HG02852 (cell line): ENCODE results near the gene PKLR.
A peak's percentile ranks its signal among the peaks of the same experiment; 100 is the strongest.
"Not testable (repeated sequence)": the region's sequence is repeated elsewhere in the genome, so short reads cannot be mapped to it uniquely, and the experiment has no call there.

Experiments
- ATAC-seq: cut with Tn5 transposase; IDR thresholded peaks from one replicate; pipeline ENCODE4 v1.9.1; 2021; ENCODE audit warnings: mild to moderate bottlenecking, moderate library complexity; ENCODE audit not compliant: unreplicated experiment

PKLR gene

DNA sequence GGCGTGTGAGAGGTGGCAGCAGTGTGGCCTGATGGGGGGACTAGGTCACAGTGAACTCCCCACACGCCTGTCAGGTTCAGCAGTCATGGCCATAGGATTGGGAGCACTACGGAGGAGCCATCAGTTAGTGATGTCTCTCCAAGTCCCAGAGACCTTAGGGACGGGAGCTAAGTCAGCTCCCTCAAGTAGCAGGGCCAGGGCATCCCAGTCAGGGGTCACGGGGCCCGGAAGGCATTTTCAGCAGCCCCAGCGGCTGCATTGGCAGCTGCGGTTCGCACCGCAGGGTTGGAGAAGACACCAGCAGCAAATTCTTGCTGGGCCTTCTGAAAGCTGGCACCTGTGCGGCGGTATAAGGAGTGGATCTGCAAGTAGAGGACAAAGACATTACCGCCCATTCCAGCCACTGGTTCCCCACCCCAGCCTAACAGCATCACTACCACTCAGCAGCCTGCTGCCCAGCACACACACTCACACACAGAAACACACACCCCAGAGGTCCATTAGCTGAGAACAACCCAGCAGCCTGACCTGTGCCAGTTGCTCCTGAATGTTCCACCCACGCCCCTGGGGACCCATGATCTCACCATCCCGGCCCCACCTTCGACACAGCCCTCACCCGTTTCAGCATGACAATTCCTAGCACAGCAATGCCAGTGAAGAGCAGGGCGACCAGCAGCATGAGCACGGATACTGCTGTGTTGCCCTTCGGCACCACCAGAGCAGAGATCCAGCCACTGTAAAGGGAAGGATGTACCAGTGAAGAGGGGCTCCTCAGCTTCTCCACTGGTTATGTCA is 45.0 kb downstream of the PKLR start:
- ATAC-seq, result no peak

DNA sequence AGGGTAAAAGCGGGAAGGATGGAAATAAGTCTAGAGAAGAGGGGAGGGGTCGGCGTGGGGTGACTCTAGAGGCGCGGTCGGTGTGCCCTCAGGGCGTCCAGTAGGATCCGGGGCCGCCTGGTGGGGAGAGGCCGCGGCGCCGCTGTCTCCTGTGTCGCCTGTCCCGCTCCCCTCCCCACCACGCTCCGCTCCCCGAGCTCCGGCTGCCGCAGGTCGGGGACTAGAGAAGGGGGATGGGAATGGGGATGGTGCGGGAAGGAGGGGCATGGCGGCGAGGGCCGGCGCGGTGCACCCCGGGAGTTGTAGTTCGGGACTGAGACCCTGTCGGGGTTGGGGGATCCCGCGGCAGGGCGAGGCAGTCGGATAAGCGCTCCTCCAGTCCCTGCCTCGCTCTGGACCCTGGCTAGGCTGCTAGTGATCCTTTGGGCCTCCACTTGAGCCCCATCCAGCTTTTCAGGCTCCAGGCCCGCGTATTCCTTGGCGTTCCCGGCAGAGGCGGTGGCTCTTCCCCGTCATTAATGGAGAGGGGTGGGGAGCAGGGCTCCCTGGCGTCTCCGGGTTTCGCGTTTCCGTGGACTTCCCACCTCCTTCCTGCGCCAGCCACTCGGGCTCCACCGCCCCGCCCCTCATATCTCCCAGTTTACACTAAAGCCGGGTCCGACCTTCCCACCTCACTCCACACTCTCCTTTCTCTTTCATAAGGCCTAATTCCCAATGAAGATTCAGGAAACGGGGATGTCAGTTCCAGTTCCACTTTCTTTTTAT is 45.8 kb downstream of the PKLR start, which contains the start of gene ENTREP3:
Gene ENTREP3, minus strand, starts transcription at position 241 of the 765 bp plus-strand sequence. CDS start 606 bp downstream, outside the sequence.
- ATAC-seq, result peak; percentile 64

DNA sequence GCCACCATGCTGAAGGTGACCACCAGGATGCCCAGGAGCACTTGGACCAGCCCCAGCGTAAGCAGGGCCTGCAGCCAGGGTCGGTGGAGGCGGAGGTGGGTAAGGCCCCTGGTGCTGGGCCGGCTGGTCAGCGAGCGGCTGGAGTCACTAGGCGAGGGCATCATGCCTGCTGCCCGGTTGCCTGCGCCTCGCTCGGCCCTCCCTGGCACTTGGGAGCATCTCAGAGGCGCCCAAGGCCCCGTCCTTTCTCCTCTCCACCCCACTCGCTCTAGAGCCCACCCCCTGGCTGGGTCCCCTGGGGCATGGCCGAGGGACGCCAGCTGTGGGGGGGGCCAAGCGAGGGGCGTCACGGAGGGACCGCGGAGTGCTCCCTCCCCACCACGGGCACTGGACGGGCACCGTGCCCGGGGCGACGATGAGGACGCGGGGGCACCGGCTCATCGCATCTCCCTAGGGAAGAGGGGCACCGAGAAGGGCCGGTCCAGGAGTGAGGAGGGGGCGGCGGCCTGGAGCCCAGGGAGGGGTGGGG is 46.5 kb downstream of the PKLR start:
- ATAC-seq, result no peak

DNA sequence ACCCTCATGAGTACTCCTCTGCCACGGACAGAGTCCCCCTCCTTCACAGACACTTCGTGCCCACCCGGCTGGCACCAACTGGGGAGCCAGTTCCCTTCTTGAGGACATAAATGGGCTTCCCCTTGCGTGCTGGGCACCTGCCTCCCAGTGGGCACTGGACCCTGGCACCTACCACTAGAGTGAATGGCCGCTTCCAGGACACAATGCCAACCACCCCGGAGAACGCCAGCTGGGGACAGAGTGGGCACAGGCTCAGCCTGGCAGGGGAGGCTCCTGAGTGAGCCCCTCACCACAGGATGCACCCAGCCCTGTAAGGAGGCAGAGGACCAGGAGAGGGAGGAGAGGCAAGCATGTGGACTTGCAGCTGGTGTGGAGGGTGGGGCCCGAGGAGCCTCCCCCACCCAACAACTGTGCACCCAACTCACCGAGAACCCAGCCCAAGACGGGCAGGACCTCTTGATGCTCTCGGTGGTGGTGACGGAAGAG is 47.0 kb downstream of the PKLR start:
- ATAC-seq, result no peak

DNA sequence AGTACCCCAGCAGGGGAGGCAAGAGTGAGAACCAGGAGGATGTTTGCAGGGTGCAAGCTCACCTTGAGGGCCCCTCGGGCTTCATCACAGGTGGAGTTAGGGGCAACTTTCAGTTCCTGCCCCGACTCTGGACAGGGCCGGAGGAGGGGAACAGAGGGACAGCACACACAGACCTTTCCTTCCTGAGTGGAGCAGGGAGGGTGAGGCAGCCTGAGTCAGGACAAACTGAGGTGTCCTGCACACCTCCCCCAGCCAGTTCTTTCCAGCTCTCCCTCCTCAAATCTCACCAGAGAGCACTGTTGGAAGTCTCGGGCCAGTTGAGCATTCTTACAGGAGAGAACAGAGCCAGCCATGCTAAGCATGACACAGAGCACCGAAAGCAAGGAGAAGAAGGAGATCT is 47.4 kb downstream of the PKLR start:
- ATAC-seq, result no peak

DNA sequence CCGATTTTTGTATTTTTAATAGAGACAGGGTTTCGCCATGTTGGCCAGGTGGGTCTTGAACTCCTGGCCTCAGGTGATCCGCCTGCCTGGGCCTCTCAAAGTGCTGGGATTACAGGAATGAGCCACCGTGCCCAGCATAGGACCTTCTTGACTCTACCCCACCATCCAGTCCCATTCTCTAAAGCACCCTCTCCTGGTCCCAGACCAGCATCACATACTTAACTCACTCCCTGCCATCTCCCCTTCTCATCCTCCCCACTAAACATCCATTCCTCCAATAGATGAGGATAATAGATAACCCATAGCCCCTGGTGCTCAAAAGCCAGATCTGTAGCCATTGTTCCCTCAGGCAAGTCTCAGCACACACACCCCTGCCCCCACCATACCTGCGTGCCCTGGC is 48.0 kb downstream of the PKLR start:
- no peak for ATAC-seq

DNA sequence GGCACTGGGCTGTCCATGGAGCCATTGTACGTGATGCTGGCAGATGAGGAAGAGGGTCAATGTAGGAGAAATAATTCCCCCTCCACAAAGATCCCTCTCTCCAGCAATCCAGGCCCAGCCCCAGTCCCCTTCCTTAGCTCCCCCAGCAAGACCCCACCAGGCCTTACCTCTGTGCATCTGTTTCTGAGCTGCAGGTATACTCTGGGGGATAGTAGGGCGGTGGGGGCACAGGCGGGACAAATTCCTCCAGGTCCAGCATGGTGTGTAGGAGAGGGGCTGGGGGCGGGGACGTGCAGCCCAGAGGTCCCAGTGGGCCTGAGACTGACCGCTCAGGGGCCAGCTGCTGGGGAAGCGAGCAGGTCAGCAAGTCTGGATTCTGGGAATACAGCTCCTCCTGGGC is 49.7 kb downstream of the PKLR start:
- no peak for ATAC-seq

DNA sequence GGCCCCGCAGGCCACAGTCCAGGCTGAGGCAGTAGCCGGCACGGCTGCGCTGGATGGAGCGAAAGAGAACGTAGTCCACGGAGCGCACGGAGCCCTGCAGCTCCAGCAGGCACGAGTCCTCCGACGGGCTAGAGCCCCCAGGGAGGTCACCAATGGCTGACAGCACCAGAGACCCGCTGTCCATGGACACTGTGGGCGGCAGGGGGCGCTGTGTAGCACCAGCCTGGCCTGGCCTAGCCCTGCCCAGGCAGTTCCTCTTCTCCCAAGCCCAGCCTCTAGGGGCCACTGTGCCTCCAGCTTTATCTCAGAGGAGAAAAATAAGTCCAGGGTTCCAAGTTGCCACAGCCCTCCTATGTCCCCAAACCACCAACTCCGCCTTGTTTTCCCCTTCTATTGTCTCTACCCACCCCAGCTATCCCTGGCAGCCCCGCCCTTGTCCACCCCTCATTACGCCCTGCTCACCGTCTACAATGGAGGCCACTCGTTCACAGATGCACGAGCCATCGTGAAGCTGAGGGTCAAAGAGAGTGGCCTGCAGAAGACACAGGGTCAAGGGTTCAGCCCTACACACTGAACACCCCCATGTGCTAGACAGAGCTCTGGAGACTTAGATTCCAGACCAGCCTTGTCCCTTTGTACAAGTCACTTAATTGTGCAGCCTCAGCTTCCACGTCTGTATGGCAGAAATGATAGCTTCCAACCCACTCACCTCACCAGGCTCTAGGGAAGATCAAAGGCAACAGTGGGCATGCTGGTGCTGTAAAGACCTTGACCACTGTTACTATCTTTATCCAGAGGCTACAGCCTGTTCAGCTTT is 50.4 kb downstream of the PKLR start:
- peak; percentile 84 for ATAC-seq

DNA sequence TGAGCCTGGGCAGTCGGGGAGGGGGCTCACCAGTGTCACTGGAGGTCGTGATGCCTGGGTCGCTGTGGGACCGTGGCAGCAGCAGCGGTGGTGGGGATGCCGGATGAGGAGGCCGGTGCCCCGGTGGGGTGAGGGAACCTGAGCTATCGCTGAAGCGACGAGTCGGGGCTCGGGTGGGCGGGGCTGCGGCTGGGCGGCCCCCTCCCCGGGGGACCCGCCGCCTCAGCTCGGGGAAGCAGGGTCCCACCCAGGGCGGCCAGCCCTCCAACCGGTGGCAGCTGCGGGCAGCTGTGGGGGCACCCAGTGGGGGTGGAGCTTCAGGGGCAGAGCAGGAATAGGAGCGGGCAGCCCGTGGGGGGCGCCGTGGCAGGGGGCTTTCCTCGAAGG is 51.0 kb downstream of the PKLR start:
- no peak for ATAC-seq

DNA sequence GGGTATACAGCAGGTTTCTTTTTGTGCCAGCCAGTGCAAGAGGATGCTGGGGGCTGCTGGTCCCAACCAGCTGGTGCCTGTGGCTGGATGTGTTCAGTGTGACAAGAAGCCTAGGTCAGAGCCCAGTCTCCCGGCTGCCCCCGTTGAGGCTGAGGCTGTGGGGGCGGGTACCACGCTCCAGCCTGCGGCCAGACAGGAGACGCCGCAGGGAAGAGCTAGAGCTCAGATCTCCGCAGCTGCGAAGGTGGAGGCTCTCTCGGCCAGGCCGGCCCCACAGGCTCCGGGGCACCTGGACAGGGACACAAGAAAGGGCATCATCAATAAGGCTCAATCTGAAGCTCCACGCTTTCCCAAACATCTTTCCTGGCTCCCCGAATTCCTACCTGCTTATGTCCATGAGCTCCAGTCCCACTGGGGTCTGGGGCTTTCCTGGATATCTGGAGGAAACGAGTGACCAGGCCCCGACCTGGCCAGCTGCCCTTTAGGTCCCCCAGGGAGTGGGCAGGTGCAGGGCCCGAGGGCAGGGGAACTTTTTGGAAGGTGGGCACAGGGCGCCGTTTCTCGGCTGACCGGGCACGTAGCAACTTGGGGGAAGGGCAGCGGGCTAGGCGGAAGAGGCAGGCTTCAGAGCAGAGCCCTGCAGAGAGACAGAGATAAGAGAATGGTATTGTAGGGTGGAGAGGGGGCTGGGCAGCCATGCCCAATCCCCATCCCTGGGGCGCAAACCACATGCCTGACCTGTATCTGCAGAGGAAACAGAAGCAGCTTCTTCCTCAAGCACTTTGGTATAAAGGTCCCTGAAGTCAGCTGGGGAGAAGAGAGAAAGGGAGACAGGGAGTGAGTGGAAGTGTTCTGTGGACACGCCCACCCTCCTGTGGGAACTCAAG is 53.3 kb downstream of the PKLR start:
- no peak for ATAC-seq

DNA sequence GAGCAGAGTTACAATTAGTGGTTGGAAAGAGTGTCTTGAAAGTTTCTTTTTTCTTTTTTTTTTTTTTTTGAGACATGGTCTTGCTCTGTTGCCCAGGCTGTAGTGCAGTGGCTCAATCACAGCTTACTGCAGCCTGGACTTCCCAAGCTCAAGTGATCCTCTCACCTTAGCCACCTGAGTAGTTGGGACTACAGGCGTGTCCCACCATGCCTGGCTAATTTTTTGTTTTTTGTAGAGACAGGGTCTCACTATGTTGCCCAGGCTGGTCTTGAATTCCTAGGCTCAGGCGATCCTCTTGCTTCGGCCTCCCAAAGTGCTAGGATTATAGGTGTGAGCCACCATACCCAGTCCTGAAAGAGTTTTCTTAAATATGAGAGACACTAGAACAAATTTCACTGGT is 54.4 kb downstream of the PKLR start:
- not testable (repeated sequence) for ATAC-seq

DNA sequence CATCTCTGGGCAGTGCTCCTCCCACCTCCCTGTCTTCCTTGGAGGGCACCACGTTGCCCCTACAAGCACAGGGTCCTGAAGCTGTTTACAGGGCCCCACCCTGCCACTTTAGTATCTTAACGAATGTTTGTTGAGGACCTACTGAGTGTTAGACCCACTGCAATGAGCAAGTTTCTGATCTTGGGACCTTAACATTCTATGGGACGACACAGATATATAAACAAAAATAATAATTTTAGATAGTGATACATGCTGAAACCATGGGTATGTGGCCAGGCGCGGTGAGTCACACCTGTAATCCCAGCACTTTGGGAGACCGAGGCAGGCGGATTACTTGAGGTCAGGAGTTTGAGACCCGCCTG is 56.1 kb downstream of the PKLR start:
- ATAC-seq, result no peak

DNA sequence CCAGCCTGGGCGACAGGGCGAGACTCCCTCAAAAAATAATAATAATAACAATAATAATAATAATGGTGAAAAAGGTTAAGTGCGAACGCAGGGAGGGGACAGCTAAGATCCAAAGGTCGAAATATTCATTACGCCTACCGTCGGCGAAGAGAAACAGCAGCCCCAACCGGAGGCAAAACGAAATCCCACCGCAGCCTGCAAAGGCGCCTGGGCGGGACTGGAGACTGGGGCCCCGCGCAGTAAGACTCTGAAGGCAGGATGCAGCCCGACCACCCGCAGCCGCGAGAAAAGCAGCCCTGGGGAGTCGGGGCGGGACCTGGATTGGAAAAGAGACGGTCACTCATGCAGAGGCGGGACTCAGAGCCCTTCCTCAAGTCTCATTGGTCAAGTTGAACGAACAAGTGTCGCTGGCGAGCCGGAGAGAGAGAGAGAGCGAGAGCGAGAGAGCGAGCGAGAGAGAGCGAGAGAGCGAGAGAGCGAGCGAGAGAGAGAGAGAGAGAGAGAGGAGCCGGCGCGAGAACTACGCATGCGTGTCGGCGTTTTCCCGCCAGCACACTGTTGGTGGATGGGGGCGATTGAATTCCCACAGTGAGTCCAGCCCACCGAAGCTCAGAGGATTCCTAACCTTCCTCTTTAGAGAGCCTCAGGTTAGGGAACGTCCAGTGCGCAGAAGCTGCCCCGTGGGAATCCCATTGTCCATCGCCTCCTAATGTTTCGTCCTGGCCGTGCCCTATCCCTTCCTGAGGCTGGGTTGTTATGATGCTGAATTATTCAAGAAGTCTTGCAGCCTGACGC is 56.7 kb downstream of the PKLR start:
- ATAC-seq, result peak; percentile 83

DNA sequence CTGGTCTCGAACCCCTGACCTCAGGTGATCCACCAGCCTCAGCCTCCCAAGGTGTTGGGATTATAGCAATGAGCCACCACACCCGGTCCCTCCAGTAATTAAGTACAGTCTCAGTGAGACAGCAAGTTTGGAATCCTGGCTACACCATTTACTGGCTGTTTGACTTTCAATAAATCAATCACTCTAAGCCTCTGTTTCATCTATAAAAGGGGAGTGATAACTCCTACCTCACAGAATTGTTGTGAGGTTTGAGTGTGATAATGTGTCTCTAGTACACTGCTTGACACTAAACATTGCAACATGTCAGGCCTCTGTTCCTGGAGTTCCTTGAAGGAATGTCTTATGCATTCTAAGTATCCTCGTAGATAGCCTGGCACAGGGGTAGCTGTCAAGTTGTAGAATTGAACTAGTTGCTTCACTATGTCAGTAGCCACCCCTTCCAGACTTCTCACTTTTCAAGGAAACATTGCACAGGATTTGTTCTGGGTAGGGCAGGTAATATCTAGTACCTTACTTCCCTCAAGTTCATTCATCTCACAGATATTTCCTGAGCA is 58.4 kb downstream of the PKLR start:
- no peak for ATAC-seq

DNA sequence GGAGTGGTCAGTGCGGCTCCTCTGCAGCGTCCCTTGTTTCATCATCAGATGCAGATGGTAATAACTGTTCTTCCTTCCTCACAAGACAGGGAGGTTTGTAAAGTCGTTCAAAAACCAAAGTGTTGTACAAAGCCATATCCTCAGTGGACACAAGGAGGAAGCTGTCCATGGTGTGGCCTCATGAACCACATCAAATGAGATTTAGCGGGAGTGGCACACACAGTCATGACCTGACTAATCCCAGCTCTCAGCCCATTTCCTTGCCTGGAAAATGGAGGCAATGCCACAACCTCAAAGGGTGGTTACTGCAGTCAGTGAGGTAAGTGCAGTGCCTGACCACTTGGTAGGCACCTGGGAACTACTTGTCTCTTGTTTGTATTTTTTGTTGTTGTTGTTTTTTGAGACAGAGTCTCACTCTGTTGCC is 59.4 kb downstream of the PKLR start:
- ATAC-seq, result no peak

DNA sequence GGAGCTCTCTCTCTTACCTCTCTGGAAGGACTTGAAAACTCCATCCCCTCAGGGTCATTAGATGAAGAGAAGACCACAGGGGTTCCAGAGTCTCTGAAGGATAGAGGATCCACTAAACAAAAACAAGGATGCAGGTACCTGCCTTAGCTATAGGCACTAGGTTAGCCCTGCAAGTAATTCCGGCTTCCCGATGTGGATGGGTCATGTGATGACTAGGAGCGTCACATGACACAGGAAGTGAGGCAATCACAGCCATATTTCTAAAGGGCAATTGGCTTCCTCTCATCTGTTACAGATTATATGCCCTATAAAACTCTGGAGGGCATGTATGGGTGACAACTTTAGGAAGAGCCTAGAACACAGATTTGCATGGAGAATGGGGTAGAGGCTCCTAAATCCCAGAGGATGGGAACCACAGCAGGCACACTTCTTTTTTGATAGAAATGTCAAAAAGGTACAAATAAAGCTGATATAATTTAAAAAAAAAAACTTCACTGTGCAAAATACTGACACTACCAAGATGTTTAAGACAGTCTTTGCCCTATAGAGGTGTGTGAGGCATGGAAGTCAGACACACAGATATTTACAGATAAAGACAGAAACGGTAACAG is 60.1 kb downstream of the PKLR start:
- ATAC-seq, result no peak
